ENCODE data around the gene TSEN2.

Gene TSEN2

GRCh38 chr3:12489368-12489767, 5.1 kb downstream of the TSEN2 start:
- no peak for DNase-seq (ENCODE audit: low read depth, low spot score)
- H3K4me3 ChIP-seq (ENCODE audit: low read length), result no peak overlapping the region

GRCh38 chr3:12489832-12490231, 5.6 kb downstream of the TSEN2 start:
- H3K4me3 ChIP-seq (ENCODE audit: low read length), result no peak overlapping the region
- no peak for DNase-seq (ENCODE audit: low read depth, low spot score)

- no peak overlapping the region for H3K4me3 ChIP-seq (ENCODE audit: low read length)
- DNase-seq (ENCODE audit: low read depth, low spot score), result no peak
Observed at GRCh38 chr3:12490547-12490946, 6.3 kb downstream of the TSEN2 start.

- DNase-seq (ENCODE audit: low read depth, low spot score), result no peak
- no peak overlapping the region for H3K4me3 ChIP-seq (ENCODE audit: low read length)
Observed at GRCh38 chr3:12495749-12496452, 11.6 kb downstream of the TSEN2 start.

- DNase-seq (ENCODE audit: low read depth, low spot score), result no peak
- no peak overlapping the region for H3K4me3 ChIP-seq (ENCODE audit: low read length)
Observed at GRCh38 chr3:12496453-12496761, 12.1 kb downstream of the TSEN2 start.

GRCh38 chr3:12499474-12499873, 15.2 kb downstream of the TSEN2 start:
- no peak for DNase-seq (ENCODE audit: low read depth, low spot score)

GRCh38 chr3:12501360-12502020, 17.2 kb downstream of the TSEN2 start:
- no peak overlapping the region for H3K4me3 ChIP-seq (ENCODE audit: low read length)
- no peak for DNase-seq (ENCODE audit: low read depth, low spot score)

More at GRCh38 chr3:12499474-12499873, 15.2 kb downstream of the TSEN2 start:
- H3K4me3 ChIP-seq (ENCODE audit: low read length), result no peak overlapping the region

- DNase-seq (ENCODE audit: low read depth, low spot score), result no peak
- no peak overlapping the region for H3K4me3 ChIP-seq (ENCODE audit: low read length)
Observed at GRCh38 chr3:12503126-12503957, 19.1 kb downstream of the TSEN2 start.

- DNase-seq (ENCODE audit: low read depth, low spot score), result no peak
- no peak overlapping the region for H3K4me3 ChIP-seq (ENCODE audit: low read length)
Observed at GRCh38 chr3:12506201-12506709, 22.0 kb downstream of the TSEN2 start.

- DNase-seq (ENCODE audit: low read depth, low spot score), result no peak
Observed at GRCh38 chr3:12507591-12508281, 23.5 kb downstream of the TSEN2 start.

GRCh38 chr3:12508291-12508700, 24.0 kb downstream of the TSEN2 start:
- H3K4me3 ChIP-seq (ENCODE audit: low read length), result no peak overlapping the region
- no peak for DNase-seq (ENCODE audit: low read depth, low spot score)

More at GRCh38 chr3:12507591-12508281, 23.5 kb downstream of the TSEN2 start:
- no peak overlapping the region for H3K4me3 ChIP-seq (ENCODE audit: low read length)

GRCh38 chr3:12509466-12509865, 25.2 kb downstream of the TSEN2 start:
- no peak for DNase-seq (ENCODE audit: low read depth, low spot score)
- H3K4me3 ChIP-seq (ENCODE audit: low read length), result no peak overlapping the region

- no peak for DNase-seq (ENCODE audit: low read depth, low spot score)
- no peak overlapping the region for H3K4me3 ChIP-seq (ENCODE audit: low read length)
Observed at GRCh38 chr3:12512534-12513118, 28.3 kb downstream of the TSEN2 start.

GRCh38 chr3:12513694-12514446, 29.6 kb downstream of the TSEN2 start:
- DNase-seq (ENCODE audit: low read depth, low spot score), result no peak
- H3K4me3 ChIP-seq (ENCODE audit: low read length), result no peak overlapping the region

- H3K4me3 ChIP-seq (ENCODE audit: low read length), result no peak overlapping the region
- DNase-seq (ENCODE audit: low read depth, low spot score), result no peak
Observed at GRCh38 chr3:12515631-12516030, 31.4 kb downstream of the TSEN2 start.

- H3K4me3 ChIP-seq (ENCODE audit: low read length), result no peak overlapping the region
- no peak for DNase-seq (ENCODE audit: low read depth, low spot score)
Observed at GRCh38 chr3:12516873-12517272, 32.6 kb downstream of the TSEN2 start.

- H3K4me3 ChIP-seq (ENCODE audit: low read length), result no peak overlapping the region
- DNase-seq (ENCODE audit: low read depth, low spot score), result no peak
Observed at GRCh38 chr3:12518261-12519028, 34.2 kb downstream of the TSEN2 start.

GRCh38 chr3:12521010-12521409, 36.7 kb downstream of the TSEN2 start:
- no peak for DNase-seq (ENCODE audit: low read depth, low spot score)
- H3K4me3 ChIP-seq (ENCODE audit: low read length), result no peak overlapping the region
